Stimulated activated CD8-positive, alpha-beta memory T cell treated with anti-CD3 and anti-CD28 coated beads, Interleukin-4, amount 100 ng/mL, for 24 hours (primary cell): ENCODE data around the gene POPDC2.

Source experiments
- DNase-seq: peaks from one replicate; pipeline ENCODE4 v3.0.0-alpha.2; 2020; ENCODE audit warnings: low read depth

Gene POPDC2

GRCh38 chr3:119669906-119670570 lies 9.6 kb upstream of the POPDC2 start:
- no peak for DNase-seq

DNA sequence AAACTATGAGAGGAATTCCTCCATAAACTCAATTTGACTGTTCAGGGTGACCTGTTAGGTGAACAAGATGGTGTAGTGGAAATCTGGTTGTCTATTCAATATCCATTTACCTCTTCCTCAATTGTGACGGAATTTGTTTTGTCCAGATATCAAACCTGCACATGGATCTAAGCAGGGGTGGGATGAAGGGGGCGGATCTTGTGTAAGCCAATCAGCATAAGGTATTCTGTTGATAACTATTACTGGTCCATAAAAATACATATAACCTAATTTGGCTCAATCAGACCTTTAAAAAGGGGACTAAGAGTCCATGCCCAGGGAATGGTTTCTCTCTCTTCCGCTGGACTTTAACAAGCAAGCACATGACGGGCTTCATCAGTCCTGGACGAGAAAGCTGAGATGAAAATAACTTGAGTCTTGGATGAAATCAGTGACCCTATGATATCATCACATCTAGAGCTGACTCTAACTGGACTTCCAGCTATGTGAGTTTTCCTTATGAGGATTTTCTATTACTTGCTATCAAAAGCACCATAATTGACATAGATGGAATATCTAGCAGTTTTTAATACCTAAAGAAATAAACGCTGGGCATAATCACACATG lies 5.7 kb upstream of the POPDC2 start:
- no peak for DNase-seq

DNA sequence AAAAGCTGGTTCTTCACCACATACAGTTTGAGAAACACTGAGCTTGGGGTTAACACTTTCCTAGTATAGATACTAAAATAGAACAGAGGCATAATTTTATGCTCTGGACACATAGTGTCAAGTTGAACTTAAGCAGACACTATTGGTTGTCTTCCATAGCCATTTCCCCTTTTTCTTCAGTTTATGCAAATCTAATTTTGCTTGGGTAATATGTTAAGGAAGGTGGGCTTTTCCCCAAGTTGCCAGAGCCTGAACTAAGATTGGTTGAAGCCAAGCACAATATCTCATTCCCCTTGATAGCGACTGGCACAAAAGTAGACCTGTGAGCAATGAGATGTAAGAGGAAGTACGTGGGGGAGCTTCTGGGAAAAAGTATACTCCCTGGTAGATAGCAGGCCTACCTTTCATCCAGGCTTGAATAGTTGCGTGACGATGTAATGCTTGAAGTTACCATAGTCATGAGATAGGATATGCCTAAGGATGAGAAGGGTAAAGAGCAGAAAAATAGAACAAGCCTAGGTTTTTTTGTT lies 4.5 kb upstream of the POPDC2 start:
- no peak for DNase-seq

- DNase-seq = no peak
Measured at GRCh38 chr3:119664370-119664769, 4.0 kb upstream of the POPDC2 start.

- no peak for DNase-seq
Measured at GRCh38 chr3:119663885-119664284, 3.5 kb upstream of the POPDC2 start.

GRCh38 chr3:119662604-119663373 lies 2.4 kb upstream of the POPDC2 start:
- DNase-seq = no peak

- DNase-seq = no peak
Measured at GRCh38 chr3:119659606-119660291, 640 bp downstream of the POPDC2 start.

GRCh38 chr3:119658994-119659393 lies 1.4 kb downstream of the POPDC2 start:
- DNase-seq = no peak

DNA sequence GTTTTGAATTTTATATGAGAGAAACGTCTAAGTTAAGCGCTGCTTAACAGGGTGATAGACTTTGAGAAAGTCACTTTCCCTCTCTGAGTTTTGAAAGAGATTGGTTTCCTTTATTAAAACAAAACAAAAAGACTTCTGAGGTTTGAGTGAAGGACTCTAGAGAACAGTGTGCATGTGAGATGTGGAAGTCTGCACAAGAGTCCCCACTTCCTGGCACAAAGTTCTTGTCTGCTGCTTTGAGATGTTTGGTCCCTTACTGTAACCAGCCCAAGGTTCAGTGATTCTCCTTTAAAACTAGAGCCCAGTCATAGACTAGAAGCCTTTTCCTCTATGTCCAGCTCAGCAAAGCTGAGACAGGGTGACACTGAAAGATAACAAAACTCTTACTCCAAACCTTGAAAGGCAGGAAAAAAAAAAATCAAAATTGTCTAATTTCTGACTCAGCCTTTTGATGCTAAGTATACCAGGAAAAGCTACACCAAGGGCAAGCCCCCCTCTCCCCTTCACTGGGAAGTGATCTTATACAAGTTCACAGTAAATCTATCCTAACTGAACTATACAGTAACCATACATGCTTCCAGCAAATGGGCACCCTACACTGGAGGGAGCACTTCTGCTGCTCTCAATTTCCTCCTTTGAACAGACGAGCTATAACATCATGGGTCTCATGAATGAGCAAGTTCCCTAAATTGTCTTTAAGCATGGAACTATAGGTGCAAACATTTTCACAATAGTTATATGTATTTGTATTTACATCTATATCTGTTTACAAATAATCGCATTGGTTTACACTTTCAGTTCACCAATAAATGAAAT lies 2.3 kb downstream of the POPDC2 start:
- no peak for DNase-seq

- DNase-seq = no peak
Measured at GRCh38 chr3:119653876-119654275, 6.5 kb downstream of the POPDC2 start.

- no peak for DNase-seq
Measured at GRCh38 chr3:119652306-119653033, 7.9 kb downstream of the POPDC2 start.

- DNase-seq = no peak
Measured at GRCh38 chr3:119649761-119650160, 10.6 kb downstream of the POPDC2 start.

GRCh38 chr3:119647843-119648575 lies 12.4 kb downstream of the POPDC2 start:
- DNase-seq = no peak

DNA sequence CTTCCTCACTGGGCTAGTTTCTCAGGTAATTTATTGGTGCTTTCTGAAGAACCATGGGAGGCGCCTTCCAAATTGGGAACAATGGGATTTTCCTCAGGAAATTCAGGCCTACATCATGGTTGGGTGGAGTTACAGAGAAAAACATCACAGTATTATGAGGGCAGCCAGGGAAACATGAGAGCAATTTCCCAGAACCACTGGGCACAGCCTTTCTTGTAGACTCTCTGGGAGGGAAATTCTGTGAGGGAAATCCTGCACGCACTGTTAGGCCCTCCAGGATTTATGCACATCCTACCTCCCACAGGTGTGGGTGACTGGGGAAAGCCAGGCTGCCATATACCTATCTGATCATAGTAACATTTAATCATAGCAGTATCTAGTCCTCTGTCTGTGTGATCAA lies 13.2 kb downstream of the POPDC2 start:
- DNase-seq = no peak

GRCh38 chr3:119645813-119646212 lies 14.6 kb downstream of the POPDC2 start:
- no peak for DNase-seq

DNA sequence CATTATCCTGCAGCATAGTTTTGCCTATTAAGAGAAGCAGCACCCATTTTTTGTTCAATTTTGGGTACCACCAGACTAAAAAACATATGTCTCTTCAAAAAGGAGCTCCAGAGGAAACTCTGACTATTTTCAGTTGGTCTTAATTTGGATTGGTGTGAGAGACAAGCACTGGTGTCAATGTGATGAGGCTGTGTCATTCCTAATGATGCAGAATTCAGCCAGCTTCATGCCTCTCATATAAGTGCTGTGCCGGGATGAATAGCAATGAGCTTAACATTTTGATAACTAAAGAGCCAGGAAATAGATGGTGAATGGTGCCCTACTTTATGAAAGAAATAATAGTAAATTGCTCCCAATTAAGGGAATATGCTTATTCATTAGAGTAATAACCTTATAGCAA lies 15.9 kb downstream of the POPDC2 start:
- DNase-seq = no peak

DNA sequence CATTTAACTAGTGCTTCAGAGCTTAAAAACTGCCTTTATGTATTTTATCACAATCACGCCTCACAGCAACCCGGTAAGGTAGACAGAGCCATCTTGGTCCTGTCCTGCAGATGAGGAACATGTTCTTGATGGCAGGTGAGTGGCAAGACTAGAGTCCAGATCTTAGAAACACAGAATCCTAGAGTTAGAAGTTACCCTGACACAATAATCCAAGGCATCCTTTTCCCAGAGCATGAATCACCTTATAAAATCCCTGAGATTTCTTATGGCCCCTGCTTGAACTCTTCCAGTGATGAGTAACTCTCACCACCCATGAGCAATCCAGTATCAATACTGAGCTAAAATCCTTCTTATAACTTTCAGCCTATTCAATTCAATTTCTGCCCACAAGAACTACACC lies 16.9 kb downstream of the POPDC2 start:
- no peak for DNase-seq

GRCh38 chr3:119642746-119643473 lies 17.5 kb downstream of the POPDC2 start:
- DNase-seq = no peak

DNA sequence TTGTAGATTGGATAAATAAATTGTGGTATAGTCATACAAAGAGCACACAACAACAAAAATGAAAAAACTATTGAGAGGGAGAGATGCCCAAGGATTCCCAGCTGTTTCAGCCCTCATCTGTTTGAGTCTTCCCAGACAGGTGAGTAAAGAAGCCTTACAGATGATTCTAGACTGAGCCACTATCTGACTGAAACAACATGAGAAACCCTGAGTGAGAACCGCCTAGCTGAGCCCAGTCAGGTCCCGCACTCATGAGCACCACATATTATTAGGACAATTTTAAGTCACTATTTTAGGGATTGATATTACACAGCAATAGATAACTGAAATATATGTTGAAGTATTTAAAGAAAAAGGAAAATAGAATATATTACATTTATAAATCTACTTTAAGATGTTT lies 19.0 kb downstream of the POPDC2 start:
- DNase-seq = no peak
